ENCODE measurements around the gene PPIE. TPM values are rescaled to one million over a fixed set of nuclear protein-coding genes. Genes with fewer than 3 reads are reported as not detected.

PPIE gene
- total RNA-seq, 5 donors from 2014 or later (not counting 1 experiment from before 2014, with no cell fraction given) = 50.8 to 72.6 (median 58.7) TPM

Other genes with a start within 250 kb of the PPIE start
- gene BMP8A, start 247.2 kb upstream of the PPIE start, total RNA-seq = under 1 TPM in 1 of 5 donors, not detected in 4; 0.38 TPM
- gene PABPC4, start 162.1 kb upstream of the PPIE start, total RNA-seq = 100 to 1,000 TPM; 266 to 314 (median 276) TPM
- gene HEYL, start 99.2 kb upstream of the PPIE start, total RNA-seq = under 1 TPM in 2 of 5 donors, not detected in 3; 0.15 to 0.25 TPM
- 1 to 10 TPM in 1 of 5 donors, under 1 TPM in 3, not detected in 1; 0.22 to 1.3 (median 0.42) TPM for gene NT5C1A, start 66.8 kb upstream of the PPIE start, total RNA-seq
- 10 to 100 TPM; 10.3 to 38.5 (median 28.5) TPM for gene HPCAL4, start 47.4 kb upstream of the PPIE start, total RNA-seq
- gene OXCT2, start 32.5 kb downstream of the PPIE start, total RNA-seq = under 1 TPM; 0.16 to 0.44 (median 0.28) TPM
- gene BMP8B, start 50.0 kb downstream of the PPIE start, total RNA-seq = 1 to 10 TPM in 1 of 5 donors, under 1 TPM in 4; 0.33 to 1.3 (median 0.76) TPM
- 10 to 100 TPM; 12.2 to 17.4 (median 16.0) TPM for gene TRIT1, start 144.6 kb downstream of the PPIE start, total RNA-seq
- under 1 TPM; 0.13 to 0.38 (median 0.22) TPM for gene MYCL, start 163.0 kb downstream of the PPIE start, total RNA-seq
- 1 to 10 TPM in 4 of 5 donors, under 1 TPM in 1; 0.39 to 3.5 (median 1.4) TPM for gene MFSD2A, start 216.3 kb downstream of the PPIE start, total RNA-seq

All from T-cell (primary cell).